Stimulated activated CD8-positive, alpha-beta memory T cell treated with anti-CD3 and anti-CD28 coated beads, Interleukin-4, amount 100 ng/mL, for 24 hours (primary cell): ENCODE results near the gene PKNOX2.
"Not testable (repeated sequence)": the region's sequence is repeated elsewhere in the genome, so short reads cannot be mapped to it uniquely, and the experiment has no call there.

Experiments
- DNase-seq: peaks from one replicate; pipeline ENCODE4 v3.0.0-alpha.2; 2020; ENCODE audit warnings: low read depth

PKNOX2 gene

DNA sequence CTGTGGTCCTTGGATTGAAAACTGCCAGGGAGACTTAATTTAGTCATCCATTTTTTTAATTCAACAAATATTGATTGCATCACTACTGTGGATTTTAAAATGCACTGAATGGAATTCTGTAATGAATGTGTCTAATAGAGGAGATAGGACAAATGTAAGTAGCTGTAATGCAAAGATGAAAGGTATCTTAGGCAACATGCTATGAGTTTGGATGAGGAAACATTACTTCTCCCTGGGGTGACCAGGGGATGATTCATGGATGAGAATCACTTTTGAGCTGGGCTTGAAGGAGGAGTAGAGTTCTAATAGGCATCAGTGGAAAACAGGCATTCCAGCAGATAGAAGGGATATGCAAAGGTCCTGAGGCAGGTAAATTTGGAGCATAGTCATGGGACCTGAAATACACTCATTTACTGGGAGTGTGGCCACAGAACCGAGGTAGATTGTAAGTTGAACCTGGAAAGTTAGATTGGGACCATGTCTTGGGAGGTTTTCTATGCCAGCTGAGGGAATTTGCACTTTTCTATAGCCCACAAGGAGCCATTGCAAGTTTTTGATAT is 43.4 kb downstream of the PKNOX2 start:
- no peak for DNase-seq

DNA sequence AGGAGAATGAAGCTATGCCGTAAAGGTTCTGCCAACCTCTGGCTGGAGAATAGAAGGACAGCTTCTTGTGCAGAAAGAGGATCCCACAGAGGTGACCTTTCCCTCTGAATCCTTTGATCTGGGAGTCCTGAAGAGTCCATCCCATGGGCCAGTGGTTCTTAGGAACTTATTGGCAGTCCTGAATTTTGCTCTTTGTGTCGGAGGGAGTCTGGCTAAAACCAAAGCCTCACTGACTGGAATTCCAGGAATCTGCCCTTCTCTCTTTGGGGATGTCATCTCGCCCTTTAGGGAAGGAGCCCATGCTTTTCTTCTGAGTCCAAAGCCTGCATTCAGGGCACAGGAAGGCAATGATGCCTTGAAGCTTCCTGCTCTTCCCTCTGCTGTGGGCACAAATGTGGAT is 45.5 kb downstream of the PKNOX2 start:
- no peak for DNase-seq

DNA sequence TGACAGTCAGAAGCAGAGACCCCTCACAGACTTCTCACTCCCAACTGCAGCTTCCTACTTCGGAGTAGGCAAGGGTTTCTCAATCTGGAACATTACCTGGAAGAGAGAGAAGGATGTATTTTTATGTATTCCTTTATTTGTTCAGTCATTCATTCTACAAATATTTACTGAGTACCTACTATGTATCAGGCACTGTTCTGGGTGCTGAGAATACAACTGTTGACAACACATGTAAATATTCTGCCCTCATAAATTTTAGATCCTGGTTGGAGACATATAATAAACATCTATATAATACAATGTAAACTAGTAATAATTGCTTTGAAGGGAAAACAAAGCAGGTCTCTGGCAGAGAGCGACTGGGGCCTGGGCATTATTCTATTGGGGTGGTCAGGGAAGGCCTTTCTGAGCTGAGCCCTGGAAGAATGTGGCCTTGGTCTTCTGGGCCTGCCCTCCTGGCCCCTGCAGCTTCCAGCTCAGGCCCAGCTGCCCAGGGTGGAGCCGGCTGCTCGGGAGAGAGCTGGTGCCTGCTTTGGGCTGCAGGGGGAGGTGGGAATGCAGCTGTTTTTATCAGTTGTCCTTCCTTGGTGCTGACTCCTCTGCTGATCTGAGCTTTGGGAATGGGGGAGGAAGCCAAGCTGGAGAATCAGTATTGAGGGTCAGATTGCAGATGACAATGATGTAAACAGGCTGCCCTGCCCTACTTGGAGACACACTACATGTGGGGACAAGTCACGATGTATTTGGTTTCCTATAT is 46.8 kb downstream of the PKNOX2 start:
- no peak for DNase-seq

DNA sequence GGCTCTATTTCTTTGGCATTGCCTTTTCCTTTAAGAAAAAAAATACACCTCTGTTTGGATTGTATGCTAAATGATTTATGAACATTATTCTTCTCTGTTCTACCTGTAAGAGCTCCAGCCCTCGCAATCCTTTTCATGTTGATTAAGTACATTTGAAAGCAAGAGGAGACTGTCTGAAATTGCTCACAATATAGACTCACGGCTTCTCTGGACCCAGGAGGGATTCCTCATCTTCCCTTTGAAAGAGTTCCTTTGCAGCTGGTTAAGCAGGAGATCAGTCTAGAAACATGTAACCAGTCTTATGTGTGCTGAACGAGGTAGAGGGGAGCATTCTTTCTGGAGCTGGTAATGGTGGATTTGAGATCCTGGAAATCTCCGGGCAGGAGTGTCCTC is 47.4 kb downstream of the PKNOX2 start:
- DNase-seq: no peak

DNA sequence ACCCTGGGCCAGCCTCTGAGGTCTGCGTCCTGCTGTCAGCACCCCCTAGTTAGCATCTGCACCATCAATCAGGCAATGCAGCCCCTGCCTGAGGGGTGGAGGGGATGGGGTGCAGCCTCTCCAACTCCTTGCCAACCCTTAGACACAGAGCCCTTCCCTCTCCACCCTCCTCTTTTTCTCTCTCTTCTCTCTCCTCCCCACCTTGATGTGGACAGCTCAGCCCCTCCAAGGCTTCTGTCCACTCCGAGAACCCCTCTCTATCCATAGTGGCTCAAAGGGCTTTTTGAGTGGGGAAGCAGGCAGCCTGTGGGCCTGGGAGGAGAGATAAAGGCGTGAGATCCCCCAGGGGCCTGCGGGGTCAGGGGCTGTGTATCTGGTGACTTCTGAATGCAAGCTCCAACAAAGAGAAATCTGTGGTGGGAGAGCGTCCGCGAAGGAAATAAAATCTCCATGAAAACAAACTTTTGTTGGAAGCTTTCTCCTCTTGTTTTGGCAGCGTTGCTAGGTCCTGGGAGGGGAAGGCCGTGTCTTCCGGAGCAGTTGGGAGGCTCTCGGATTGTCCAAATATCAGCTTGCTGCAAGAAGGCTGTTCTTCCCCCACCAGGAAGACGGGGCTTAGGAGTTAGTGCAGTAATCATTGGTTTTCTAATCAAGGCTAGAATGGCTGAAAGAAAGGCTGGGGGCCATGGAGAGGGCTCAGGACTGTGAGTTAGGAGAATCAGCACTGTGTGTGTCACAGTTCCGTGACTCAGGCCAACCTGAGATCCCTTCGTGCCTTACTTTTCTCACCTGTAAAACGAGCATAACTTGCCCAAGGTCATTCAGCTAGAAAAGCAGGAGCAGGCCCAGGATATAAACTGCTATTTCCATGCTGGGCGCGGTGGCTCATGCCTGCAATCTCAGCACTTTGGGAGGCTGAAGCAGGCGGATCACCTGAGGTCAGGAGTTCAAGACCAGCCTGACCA is 50.3 kb downstream of the PKNOX2 start:
- DNase-seq: no peak

DNA sequence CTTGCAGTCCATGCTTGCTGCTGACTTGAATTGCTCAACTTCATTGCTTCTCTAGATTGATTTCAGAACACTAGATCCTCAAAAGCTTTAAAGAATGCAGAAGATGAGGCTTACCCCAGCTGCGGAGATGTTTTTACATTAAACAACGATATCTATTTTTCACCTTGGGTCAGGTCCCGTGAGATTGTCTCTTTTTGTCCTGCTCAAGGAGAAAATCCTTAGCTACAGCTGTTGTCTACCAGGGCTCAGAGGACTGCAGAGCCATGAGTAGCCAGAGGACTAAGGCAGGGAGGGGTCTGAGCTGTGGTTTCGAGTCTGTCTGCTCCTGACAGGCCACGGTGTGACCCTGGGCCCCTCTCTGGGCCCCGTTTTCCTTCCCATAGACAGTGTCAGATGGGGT is 51.4 kb downstream of the PKNOX2 start:
- no peak for DNase-seq

DNA sequence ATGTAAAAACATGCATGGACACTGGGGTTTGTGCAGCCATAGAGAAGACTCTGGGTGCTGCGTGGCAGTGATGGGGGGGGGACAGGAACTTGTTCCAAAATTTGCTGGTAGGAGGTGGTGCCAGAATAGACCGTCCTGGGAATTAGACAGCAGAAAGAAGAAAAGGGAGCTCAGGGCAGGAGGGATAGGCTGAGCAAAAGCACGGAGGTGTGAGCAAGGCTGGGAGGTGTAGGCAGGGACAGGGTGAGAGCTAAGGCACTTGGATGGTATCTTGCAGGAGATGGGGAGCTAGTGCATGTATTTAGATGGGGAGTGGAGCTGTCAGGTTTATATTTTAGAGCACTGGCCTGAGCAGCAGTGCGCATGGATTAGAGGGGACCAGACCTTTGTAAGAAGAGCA is 53.8 kb downstream of the PKNOX2 start:
- no peak for DNase-seq

DNA sequence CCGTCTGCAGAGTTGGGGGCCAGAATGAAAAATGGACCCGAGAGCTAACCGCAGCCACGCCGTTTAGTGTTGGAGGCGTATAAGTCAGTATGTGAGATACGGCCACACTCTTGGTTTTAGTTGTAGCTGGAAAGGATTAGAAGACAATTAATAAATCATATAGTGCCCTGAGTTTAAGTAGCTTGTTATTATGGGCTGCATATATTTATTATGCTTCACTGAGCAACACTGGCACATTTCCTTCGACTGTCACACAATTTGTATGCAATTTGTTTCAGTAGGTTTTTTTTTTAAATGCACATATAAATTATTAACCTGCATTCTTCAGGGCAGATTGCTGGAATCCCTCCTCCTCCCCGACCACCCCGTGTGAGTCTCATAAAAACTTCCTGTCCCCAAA is 56.9 kb downstream of the PKNOX2 start:
- no peak for DNase-seq

DNA sequence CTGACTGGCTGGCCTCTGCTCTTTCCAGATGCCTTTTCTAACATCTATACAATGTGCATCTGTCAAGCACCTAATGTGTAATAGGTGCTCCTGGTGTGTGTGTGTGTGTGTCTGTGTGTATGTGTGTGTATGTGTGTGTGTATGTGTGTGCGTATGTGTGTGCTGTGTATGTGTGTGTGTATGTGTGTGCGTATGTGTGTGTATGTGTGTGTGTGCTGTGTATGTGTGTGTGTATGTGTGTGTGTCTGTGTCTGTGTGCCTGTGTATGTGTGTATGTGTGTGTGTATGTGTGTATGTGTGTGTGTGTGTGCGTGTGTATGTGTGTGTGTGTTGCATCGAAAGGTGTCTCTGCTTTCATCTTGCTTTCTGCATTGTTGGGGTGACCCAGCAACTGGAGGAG is 57.9 kb downstream of the PKNOX2 start:
- no peak for DNase-seq

DNA sequence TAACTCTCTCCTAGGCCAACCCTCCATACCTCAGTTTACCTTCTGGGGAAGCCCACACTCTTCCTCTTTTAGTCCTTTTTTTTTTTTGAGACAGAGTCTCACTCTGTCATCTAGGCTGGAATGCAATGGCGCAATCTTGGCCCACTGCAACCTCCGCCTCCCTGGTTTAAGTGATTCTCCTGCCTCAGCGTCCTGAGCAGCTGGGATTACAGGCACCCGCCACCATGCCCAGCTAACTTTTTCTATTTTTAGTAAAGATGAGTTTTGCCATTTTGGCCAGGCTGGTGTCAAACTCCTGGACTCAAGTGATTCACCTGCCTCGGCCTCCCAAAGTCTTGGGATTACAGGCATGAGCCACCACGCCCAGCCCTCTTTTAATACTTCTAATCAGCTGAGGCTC is 58.6 kb downstream of the PKNOX2 start:
- DNase-seq: not testable (repeated sequence)

DNA sequence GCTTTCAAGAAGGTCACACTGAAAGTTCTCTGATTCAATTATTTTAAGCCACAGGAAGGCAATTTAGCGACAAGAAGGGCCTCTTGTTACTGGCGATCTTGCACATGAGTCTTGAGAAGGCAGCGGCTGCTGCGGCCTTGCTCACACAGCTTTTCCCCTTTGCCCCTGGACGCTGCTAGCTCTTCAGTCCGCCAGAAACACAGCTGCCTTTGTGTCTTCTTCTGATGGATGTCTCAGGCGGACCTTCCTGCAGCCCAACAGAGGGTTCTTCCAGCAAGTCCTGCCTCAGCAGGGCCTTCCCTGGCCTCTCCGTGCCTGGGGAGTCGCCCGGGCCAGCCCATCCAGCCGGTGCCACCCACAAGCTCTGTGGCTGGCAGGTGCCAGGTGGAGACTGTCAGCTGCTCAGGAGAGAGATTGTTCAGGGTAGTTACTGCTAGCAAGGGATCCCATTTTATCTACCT is 59.4 kb downstream of the PKNOX2 start:
- no peak for DNase-seq

DNA sequence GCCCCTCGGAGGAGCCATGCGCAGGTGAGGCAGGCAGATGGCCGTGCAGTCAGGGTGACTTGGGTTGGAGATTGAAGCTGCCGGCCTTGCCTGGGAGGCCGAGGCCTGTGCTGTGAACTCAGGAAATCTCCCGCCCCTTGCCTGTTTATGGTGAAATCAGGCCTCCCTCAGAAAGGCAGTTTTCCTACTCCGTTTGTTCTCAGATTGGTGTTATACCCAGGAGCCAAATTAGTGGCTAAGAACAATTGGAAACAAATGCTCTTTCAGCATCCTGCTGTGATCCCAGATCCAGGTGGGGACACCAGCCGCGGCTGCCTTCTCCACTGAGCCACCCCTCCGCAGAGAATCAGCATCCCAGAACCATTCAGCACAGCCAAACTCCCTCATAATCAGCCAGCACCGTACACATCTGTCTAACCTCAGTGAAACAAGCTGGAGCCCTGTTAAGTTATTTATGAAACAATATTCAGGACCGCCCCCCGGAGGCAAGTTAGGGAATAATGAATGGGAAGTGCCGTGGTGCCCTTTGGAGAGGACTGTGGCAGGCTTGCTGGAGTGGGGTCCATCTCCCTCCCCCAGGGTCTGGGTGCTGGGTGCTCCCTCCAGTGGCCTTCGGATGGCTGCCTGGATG is 60.0 kb downstream of the PKNOX2 start:
- DNase-seq: no peak

DNA sequence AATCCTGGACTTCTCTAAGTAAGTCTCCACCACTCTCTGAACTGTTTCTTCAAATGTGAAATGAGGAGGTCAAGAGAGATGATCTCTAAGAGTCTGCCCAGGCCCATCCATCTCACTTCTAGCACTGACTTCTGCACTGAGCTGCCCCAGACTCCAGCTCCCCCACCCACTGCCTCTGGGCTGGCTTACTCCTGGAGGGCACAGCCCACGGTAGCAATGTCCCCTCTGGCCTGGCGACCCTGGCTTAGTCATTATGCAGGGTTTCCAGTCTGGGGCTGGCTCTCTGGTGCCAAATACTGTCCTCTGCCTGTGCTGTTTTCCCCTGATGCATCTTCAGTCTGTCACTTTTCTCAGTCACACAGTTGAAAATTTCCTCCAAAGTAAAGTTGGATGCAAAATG is 60.9 kb downstream of the PKNOX2 start:
- no peak for DNase-seq

DNA sequence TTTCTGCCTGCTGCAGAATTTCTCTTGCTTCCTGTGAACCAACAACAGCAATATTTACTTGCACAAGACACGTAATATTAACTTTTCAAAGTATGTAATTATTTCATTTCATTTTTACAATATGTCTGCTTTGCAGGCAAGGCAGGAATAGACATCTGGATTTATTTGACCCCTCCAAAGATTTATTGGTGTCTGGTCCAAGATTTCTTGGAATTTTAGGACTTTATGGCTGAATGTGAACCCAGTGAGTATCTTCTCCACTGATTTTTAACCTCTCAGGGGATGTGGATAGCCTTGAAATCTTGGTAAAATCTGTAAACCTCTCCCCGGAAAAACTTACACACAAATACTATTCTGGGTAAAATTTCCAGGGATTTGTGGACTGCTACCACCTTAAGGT is 61.5 kb downstream of the PKNOX2 start:
- no peak for DNase-seq

DNA sequence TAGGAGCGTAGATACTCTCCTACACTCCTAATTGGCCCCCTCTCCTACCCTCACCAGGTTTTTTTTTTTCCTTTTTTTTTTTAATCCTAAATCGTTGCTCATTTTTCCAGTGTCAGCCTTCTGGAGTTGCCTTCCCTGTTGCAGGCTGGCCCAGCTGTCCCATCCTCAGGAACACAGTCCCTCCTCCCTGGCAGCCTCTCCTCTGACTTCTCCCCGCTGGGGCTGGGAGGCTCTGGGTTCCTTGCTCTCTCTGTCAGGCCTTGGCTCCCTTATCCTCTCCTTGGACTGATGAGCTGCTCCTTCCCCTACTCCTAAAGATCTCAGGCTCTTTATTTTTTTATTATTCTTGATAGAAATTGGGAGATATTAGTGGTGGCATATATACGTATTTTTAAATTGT is 62.2 kb downstream of the PKNOX2 start:
- no peak for DNase-seq

DNA sequence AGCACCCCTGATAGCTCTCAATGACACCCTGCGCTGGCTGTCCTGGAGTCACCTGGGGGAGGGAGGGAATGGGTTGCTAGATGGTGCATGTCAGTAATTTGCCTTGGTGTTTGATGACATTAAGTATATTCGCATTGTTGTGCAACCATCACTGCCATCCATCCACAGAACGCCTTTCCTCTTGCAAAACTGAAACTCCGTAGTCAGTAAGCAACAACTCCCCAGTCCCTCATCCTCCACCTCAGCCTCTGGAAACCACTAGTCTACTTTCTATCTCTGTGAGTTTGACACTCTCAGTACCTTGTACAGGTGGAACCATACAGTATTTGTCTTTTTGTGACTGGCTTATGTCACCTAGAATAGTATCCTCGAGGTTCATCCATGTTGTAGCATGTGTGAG is 62.6 kb downstream of the PKNOX2 start:
- no peak for DNase-seq

DNA sequence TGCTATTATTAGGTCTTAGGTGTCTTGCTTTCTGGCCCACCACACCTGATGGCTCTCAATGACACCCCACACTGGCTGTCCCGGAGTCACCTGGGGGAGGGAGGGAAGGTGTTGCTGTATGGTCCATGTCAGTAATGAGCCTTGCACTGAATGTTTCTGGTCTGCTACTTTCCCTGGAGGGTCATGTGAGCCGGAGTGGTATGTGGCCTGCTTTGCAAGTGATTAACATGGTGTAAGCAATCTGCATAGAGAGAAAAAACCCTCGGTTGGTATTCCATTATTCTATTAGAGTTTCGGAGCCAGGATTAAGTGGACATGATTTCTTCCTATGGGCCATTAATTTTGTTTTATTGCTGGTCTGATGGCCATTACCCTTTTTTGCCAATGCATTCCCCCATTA is 63.9 kb downstream of the PKNOX2 start:
- no peak for DNase-seq

DNA sequence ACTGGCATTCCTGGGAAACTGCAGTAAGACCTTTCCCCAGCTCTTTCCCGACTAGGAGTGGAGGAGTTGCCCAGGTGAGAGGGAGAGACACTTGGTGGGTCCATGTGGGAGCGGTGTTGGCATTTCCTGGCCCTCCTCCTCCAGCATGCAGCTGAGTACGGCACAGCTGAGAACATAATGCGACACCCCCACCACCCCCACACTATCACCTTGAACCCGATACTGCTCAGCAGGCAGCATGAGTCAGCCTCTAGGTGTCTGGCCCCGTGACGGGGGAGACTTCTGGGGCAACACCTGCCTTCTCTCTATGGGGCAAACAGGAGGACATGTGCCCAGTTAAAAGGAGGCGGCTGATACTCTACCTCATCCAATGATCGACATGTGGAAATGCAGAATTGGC is 64.4 kb downstream of the PKNOX2 start:
- DNase-seq: no peak

DNA sequence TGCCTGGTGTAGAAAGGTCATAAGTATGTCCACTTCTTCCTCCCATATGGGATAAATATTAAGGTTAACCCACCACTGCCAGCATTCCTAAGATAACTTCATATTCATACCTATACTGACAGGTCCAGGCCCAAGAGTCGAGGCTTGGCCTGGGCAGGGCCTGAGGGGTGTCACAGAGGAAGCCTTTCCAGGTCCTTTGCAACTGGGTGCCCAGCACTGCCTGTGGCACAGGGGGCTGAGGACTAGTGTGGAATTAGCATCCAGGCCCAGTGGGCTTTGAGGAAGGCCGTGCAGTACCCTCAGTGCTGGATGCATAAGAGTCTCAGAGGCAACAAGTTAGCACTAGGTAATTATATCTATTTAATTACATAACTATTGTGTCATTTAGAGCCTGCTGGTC is 65.4 kb downstream of the PKNOX2 start:
- DNase-seq: no peak

DNA sequence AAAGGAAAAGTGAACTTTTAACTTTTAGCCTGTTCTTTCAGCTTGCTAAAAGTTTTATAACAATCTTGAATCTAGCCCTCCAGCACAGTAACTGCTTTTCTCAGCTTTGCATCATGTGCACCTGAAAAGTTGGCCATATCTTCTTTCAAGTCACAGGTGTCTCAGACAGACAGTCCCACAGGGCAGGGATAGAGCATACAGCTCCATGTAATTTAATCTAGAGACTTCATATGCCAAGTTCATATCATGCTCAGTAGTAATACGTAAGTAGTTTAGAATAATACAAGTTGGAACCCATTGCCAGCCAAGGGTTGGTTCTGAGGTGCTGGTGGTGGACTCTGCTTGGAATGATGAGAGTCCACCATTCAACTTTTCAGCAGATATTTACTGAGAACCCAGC is 68.6 kb downstream of the PKNOX2 start:
- no peak for DNase-seq

DNA sequence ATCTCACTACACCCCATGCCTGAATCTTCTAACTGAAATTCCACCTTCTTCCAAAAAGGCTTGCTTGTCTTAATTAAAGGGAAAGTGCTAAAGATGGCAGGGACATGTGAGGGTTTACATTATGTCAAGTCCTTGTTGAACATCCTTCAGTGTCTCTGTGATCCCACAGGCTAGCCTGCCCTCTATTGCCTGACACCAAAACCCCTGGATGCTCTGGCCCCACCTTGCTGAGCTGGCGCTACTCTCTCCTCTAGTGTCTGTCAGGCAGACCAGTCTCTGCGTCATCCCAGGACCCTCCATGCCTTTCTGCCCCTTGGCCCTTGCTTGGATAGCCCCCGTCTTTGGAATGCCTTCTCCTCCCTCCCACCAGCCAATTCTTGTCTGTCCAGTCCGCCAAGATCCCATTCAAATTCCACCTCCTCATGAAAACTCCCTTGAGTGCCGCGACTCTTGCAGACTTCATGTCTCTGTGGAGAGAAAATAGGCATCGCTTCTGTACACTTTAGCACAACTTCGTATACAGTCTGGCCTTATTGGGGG is 69.3 kb downstream of the PKNOX2 start:
- DNase-seq: no peak

DNA sequence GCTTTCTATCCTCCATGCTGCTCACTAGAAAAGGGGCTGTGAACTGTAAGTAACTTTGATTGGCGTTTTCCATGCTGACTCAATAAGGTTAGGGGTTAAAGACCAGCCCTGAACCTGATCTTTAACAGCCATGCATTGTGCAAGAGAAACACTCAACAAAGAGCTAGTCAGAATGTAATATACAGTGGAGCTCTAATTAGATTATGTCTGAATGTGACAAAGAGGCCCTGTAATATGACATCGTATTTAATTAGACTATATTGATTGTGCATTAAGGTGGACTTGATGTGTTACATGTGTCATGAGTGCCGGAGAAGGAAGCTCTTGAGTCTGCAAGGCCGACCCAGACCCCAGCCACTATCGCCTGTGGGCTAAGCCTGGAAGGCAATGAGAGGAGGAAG is 70.5 kb downstream of the PKNOX2 start:
- DNase-seq: no peak
